K562 (cell line): ENCODE measurements around the gene LZTR1. TPM values are rescaled to one million over a fixed set of nuclear protein-coding genes. Genes with fewer than 3 reads are reported as not detected.

Experiments
- BMI1 ChIP-seq: fragments of 150-350 bp; IDR thresholded peaks from 2 replicates; pipeline ENCODE4 v1.6.1; 2014; ENCODE audit warnings: low read length
- BRF1 ChIP-seq: IDR thresholded peaks from 3 replicates; pipeline ENCODE4 v1.6.1; 2011; ENCODE audit warnings: borderline replicate concordance, mild to moderate bottlenecking; ENCODE audit not compliant: insufficient read length; ENCODE audit errors: extremely low read depth
- FOXJ3 ChIP-seq: sonication (generic); formaldehyde crosslinking; IDR thresholded peaks from 2 replicates; pipeline ENCODE4 v1.4.0; 2020; ENCODE audit warnings: mild to moderate bottlenecking, missing genetic modification reagents
- MED1 ChIP-seq: sonication (generic); formaldehyde crosslinking; IDR thresholded peaks from 2 replicates; pipeline ENCODE4 v1.8.1; 2023; ENCODE audit warnings: missing genetic modification reagents, borderline replicate concordance
- NFIC ChIP-seq: fragments of 450-650 bp; IDR thresholded peaks from 2 replicates; pipeline ENCODE4 v1.6.1; 2017; ENCODE audit warnings: mild to moderate bottlenecking, inconsistent platforms
- POLR2AphosphoS2 ChIP-seq: IDR thresholded peaks from 2 replicates; pipeline ENCODE4 v1.6.1; 2012; ENCODE audit warnings: low read length, improper control_type of control experiment
- POLR2AphosphoS5 ChIP-seq: IDR thresholded peaks from 2 replicates; pipeline ENCODE4 v1.6.1; 2011; ENCODE audit warnings: mild to moderate bottlenecking, low read depth, low read length, moderate library complexity; ENCODE audit not compliant: control insufficient read depth, insufficient read depth
- RAD21 ChIP-seq, 2 experiments: fragments of 250-450 bp in 1 of 2; fragments of 450-650 bp in 1 of 2; sonication (Bioruptor Pico) in 1 of 2; formaldehyde crosslinking in 1 of 2; IDR thresholded peaks in 1 of 2; conservative IDR thresholded peaks in 1 of 2; 2 replicates each; pipeline versions ENCODE4 v1.4.0 to v1.8.0; 2020 to 2022; ENCODE audit warnings: mild to moderate bottlenecking in 2 of 2, moderate library complexity in 1 of 2
- TSC22D4 ChIP-seq: fragments of 450-650 bp; IDR thresholded peaks from 2 replicates; pipeline ENCODE4 v1.6.1; 2016; ENCODE audit warnings: missing genetic modification characterization, missing biosample characterization, control low read depth
- polyA plus RNA-seq, 8 experiments: library from polyadenylated mRNA; depleted of rRNA in 4 of 8; stranded (reverse) in 5 of 8; unstranded in 3 of 8; fragments of >200 nt; fragmentation: Nextera tagmentation in 2 of 8; fragmentation: Illumina TruSeq in 1 of 8; extraction: Ambion mirVana in 2 of 8; extraction: Trizol in 1 of 8; gene quantifications; 2 replicates each; pipeline versions ENCODE4 v1.2.1 to v1.2.3, GENCODE V29; 2011 to 2014; ENCODE audit warnings: inconsistent platforms in 1 of 8, missing spikeins in 1 of 8
- total RNA-seq, 7 experiments: library from RNA; depleted of rRNA in 6 of 7; stranded (reverse); fragments of >200 nt in 6 of 7; fragmentation: Illumina TruSeq in 2 of 7; extraction: Trizol in 2 of 7; gene quantifications; 2 replicates each; pipeline versions ENCODE4 v1.2.1 to v1.2.3, GENCODE V29; 2011 to 2021; ENCODE audit warnings: low replicate concordance in 1 of 7
- TF ChIP-seq, protein P1 (sequence below): fragments of 450-650 bp; IDR thresholded peaks from 2 replicates; pipeline ENCODE4 v1.6.1; 2016; ENCODE audit warnings: mild to moderate bottlenecking, moderate library complexity
- TF ChIP-seq, protein P2 (sequence below): fragments of 250-450 bp; sonication (Bioruptor Pico); IDR thresholded peaks from 2 replicates; pipeline ENCODE4 v1.8.0; 2022; ENCODE audit warnings: inconsistent platforms, mild to moderate bottlenecking, moderate library complexity, borderline replicate concordance
- TF ChIP-seq, protein P3 (sequence below): fragments of 250-450 bp; sonication (Bioruptor Pico); IDR thresholded peaks from 2 replicates; pipeline ENCODE4 v1.5.1; 2021; ENCODE audit warnings: mild to moderate bottlenecking

The LZTR1 gene
- total and polyA plus RNA-seq, 9 of the 15 experiments (the other 6 are each of a cell fraction or from before 2014, with no cell fraction given) = 2.2 to 135 (median 63.0) TPM

DNA sequence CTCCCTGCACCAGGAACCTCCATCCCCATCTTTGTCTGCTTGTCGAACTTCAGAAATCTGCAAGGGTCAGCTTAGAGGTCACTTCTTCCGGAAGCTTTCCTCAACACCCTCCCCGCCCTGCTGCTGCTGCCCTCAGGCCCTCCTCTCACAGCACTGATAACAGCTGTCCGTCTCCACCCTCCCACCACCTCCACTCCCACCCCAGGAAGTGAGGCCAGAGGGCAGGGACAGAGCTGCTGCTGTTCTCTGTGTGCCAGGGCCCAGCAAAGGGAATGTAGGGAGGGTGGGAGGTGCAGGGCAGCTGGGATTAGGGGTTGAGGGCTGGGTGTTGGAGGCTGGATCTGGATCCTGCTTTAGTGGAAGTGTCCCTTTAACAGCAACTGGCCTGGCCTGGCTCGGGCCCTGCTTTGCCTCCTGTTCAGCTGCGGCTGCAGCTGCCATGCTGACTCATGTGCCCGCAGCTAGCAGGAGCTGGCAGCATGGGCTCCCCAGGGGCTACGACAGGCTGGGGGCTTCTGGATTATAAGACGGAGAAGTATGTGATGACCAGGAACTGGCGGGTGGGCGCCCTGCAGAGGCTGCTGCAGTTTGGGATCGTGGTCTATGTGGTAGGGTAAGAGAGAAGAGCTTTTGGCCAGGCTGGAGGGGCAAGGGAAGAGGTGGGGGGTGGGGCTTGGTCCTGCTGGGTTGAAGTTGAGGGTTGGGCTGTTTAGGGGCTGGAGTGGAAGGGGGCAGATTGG lies 32.8 kb downstream of the LZTR1 start, which contains the start of gene P2RX6 (continued):
- TF ChIP-seq, protein P1, sequence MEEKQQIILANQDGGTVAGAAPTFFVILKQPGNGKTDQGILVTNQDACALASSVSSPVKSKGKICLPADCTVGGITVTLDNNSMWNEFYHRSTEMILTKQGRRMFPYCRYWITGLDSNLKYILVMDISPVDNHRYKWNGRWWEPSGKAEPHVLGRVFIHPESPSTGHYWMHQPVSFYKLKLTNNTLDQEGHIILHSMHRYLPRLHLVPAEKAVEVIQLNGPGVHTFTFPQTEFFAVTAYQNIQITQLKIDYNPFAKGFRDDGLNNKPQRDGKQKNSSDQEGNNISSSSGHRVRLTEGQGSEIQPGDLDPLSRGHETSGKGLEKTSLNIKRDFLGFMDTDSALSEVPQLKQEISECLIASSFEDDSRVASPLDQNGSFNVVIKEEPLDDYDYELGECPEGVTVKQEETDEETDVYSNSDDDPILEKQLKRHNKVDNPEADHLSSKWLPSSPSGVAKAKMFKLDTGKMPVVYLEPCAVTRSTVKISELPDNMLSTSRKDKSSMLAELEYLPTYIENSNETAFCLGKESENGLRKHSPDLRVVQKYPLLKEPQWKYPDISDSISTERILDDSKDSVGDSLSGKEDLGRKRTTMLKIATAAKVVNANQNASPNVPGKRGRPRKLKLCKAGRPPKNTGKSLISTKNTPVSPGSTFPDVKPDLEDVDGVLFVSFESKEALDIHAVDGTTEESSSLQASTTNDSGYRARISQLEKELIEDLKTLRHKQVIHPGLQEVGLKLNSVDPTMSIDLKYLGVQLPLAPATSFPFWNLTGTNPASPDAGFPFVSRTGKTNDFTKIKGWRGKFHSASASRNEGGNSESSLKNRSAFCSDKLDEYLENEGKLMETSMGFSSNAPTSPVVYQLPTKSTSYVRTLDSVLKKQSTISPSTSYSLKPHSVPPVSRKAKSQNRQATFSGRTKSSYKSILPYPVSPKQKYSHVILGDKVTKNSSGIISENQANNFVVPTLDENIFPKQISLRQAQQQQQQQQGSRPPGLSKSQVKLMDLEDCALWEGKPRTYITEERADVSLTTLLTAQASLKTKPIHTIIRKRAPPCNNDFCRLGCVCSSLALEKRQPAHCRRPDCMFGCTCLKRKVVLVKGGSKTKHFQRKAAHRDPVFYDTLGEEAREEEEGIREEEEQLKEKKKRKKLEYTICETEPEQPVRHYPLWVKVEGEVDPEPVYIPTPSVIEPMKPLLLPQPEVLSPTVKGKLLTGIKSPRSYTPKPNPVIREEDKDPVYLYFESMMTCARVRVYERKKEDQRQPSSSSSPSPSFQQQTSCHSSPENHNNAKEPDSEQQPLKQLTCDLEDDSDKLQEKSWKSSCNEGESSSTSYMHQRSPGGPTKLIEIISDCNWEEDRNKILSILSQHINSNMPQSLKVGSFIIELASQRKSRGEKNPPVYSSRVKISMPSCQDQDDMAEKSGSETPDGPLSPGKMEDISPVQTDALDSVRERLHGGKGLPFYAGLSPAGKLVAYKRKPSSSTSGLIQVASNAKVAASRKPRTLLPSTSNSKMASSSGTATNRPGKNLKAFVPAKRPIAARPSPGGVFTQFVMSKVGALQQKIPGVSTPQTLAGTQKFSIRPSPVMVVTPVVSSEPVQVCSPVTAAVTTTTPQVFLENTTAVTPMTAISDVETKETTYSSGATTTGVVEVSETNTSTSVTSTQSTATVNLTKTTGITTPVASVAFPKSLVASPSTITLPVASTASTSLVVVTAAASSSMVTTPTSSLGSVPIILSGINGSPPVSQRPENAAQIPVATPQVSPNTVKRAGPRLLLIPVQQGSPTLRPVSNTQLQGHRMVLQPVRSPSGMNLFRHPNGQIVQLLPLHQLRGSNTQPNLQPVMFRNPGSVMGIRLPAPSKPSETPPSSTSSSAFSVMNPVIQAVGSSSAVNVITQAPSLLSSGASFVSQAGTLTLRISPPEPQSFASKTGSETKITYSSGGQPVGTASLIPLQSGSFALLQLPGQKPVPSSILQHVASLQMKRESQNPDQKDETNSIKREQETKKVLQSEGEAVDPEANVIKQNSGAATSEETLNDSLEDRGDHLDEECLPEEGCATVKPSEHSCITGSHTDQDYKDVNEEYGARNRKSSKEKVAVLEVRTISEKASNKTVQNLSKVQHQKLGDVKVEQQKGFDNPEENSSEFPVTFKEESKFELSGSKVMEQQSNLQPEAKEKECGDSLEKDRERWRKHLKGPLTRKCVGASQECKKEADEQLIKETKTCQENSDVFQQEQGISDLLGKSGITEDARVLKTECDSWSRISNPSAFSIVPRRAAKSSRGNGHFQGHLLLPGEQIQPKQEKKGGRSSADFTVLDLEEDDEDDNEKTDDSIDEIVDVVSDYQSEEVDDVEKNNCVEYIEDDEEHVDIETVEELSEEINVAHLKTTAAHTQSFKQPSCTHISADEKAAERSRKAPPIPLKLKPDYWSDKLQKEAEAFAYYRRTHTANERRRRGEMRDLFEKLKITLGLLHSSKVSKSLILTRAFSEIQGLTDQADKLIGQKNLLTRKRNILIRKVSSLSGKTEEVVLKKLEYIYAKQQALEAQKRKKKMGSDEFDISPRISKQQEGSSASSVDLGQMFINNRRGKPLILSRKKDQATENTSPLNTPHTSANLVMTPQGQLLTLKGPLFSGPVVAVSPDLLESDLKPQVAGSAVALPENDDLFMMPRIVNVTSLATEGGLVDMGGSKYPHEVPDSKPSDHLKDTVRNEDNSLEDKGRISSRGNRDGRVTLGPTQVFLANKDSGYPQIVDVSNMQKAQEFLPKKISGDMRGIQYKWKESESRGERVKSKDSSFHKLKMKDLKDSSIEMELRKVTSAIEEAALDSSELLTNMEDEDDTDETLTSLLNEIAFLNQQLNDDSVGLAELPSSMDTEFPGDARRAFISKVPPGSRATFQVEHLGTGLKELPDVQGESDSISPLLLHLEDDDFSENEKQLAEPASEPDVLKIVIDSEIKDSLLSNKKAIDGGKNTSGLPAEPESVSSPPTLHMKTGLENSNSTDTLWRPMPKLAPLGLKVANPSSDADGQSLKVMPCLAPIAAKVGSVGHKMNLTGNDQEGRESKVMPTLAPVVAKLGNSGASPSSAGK = no peak
- TF ChIP-seq BRF1 (no peak), POLR2AphosphoS2 (peak; percentile 92), POLR2AphosphoS5 (no peak), TSC22D4 (no peak), NFIC (no peak), FOXJ3 (no peak), MED1 (no peak), BMI1 (0 out of 2 replicates have a peak, but pooled peaks have one; percentile 11), RAD21 (CRISPR knock-in tag; conservative IDR thresholded peaks at IDR 0.05 in 1 of 2, IDR thresholded peaks at IDR 0.05 in 1 of 2) (peak in 1 of 2 experiments; percentile 28; a peak in 3 of 4 replicates)
- TF ChIP-seq, protein P2, sequence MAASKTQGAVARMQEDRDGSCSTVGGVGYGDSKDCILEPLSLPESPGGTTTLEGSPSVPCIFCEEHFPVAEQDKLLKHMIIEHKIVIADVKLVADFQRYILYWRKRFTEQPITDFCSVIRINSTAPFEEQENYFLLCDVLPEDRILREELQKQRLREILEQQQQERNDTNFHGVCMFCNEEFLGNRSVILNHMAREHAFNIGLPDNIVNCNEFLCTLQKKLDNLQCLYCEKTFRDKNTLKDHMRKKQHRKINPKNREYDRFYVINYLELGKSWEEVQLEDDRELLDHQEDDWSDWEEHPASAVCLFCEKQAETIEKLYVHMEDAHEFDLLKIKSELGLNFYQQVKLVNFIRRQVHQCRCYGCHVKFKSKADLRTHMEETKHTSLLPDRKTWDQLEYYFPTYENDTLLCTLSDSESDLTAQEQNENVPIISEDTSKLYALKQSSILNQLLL = no peak
- TF ChIP-seq, protein P3, sequence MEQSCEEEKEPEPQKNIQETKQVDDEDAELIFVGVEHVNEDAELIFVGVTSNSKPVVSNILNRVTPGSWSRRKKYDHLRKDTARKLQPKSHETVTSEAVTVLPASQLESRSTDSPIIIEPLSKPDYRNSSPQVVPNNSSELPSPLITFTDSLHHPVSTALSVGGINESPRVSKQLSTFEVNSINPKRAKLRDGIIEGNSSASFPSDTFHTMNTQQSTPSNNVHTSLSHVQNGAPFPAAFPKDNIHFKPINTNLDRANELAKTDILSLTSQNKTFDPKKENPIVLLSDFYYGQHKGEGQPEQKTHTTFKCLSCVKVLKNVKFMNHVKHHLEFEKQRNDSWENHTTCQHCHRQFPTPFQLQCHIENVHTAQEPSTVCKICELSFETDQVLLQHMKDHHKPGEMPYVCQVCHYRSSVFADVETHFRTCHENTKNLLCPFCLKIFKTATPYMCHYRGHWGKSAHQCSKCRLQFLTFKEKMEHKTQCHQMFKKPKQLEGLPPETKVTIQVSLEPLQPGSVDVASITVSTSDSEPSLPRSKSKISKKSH = no peak
